ENCODE data around the gene CLSTN3.

Gene CLSTN3

DNA sequence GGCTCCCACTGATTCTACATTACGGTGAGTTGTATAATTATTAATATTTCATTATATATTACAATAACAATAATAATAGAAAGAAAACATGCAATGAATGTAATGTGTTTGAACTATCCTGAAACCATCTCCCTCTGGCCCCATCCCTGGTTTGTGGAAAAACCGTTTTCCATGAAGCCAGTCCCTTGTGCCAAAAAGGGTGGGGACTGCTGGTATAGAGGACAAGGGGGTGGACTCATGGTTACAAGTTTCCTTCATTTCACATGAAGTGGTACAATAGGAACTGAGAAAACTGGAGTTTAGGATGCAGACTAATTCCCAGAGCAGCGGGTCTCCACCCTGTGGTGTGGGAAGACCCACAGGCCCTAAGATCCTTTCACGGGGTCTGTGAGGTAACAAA is 18.1 kb upstream of the CLSTN3 start:
- peaks cover 0 to 27% (median 12%) of the 10 kb centered on the region in 4 donors for H3K4me1 ChIP-seq
- H3K4me3 ChIP-seq = no peak overlapping the region
- H3K9me3 ChIP-seq = no peaks in the 10 kb centered on the region
- TF ChIP-seq, protein P1, sequence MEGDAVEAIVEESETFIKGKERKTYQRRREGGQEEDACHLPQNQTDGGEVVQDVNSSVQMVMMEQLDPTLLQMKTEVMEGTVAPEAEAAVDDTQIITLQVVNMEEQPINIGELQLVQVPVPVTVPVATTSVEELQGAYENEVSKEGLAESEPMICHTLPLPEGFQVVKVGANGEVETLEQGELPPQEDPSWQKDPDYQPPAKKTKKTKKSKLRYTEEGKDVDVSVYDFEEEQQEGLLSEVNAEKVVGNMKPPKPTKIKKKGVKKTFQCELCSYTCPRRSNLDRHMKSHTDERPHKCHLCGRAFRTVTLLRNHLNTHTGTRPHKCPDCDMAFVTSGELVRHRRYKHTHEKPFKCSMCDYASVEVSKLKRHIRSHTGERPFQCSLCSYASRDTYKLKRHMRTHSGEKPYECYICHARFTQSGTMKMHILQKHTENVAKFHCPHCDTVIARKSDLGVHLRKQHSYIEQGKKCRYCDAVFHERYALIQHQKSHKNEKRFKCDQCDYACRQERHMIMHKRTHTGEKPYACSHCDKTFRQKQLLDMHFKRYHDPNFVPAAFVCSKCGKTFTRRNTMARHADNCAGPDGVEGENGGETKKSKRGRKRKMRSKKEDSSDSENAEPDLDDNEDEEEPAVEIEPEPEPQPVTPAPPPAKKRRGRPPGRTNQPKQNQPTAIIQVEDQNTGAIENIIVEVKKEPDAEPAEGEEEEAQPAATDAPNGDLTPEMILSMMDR (IDR thresholded peaks at IDR 0.05) = no peak
- H3K27ac ChIP-seq = no peak overlapping the region
- peak; percentile 24 to 34 for DNase-seq
- intact Hi-C loops (cut with DNase I; ENCODE audit: low total_unique reads) = loop anchor here (5.0 to 10.0 kb wide), 2 partner anchors 50 to 167 kb away; partner anchors contain the start of genes C12orf57, C1S and RNU7-1
- peaks cover 0 to 9% (median 4%) of the 10 kb centered on the region in 3 donors for H3K36me3 ChIP-seq
- no peaks in the 10 kb centered on the region for H3K27me3 ChIP-seq

DNA sequence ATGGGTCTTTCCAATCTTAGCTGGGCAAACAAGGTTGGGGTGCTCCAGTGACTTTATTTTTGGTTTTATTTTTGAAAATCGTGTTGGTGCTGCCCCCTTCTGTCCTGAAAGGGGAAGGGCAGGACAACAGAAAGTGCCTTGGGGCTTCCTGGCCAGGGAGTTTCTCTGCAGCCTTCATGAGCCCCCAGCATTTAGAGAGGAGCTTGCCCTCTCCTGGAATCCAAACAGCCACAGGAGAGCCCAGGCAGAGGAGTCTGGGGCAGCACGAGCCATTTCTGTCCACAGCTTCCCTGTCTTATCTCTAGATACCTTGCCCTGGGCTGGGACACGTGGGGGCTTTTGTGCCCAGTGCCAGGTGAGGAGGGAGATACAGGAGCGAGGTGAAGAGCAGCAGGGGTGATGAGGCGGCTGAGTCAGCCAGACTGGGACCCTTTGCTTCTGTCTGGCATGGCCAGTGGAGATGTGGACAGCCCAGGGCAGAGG is 16.7 kb upstream of the CLSTN3 start:
- Histone ChIP-seq H3K4me1 (peaks cover 0 to 18% (median 7%) of the 10 kb centered on the region in 4 donors), H3K4me3 (no peak overlapping the region), H3K36me3 (peaks cover 0 to 9% (median 4%) of the 10 kb centered on the region in 3 donors), H3K27ac (no peak overlapping the region), H3K27me3 (no peaks in the 10 kb centered on the region), H3K9me3 (no peaks in the 10 kb centered on the region)
- TF ChIP-seq, protein P1 (IDR thresholded peaks at IDR 0.05) = peak; percentile 82 to 83
- peak; percentile 19 to 62 for DNase-seq
- intact Hi-C loops (cut with DNase I; ENCODE audit: low total_unique reads) = loop anchor here (5.0 to 10.0 kb wide), 2 partner anchors 51 to 169 kb away; partner anchors contain the start of genes C12orf57, C1S and RNU7-1

DNA sequence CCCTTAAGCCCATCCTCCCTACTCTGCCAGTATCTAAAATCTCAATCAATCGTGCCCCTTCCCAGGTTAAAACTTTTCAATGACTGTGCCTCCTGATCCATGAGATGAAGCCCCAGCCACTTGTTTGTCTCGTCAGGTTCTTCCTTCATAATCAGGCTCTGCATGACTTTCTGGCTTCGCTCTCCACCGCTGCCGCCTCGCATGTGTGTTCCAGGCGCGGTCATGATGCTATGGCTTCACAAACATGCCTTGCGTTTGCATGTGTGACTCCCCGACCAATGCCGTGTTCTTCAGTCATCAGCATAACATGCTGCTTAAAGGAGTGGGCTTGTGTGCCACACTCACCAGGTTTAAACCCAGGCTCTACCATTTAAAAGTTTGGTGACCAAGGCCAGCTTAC is 16.2 kb upstream of the CLSTN3 start:
- Histone ChIP-seq H3K9me3 (no peaks in the 10 kb centered on the region), H3K27me3 (no peaks in the 10 kb centered on the region), H3K27ac (no peak overlapping the region), H3K4me1 (peaks cover 0 to 16% (median 7%) of the 10 kb centered on the region in 4 donors), H3K36me3 (peaks cover 0 to 9% (median 4%) of the 10 kb centered on the region in 3 donors), H3K4me3 (no peak overlapping the region)
- DNase-seq = peak; percentile 18 to 62
- intact Hi-C loops (cut with DNase I; ENCODE audit: low total_unique reads) = loop anchor here (5.0 to 10.0 kb wide), 2 partner anchors 52 to 169 kb away; partner anchors contain the start of genes C12orf57, C1S and RNU7-1
- TF ChIP-seq, protein P1 (IDR thresholded peaks at IDR 0.05) = no peak

DNA sequence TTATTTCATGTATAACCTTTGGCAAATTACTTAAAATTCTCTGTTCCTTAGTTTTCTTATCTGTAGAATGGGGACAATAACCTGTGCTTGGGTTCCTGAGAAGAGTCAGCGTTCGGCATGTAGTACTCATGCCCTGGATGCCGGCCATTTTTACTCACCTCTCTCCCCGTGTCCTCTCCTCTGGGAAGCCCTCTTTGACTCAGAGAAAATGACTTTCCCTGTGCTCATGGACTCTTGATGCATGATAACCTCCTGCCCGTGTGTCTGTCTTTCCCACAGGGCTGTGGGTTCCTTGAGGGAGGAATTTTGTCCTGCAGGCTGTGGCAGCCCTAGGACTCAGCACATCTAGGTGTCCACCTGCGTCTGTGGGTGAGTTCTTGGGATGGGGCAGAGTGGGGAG is 15.3 kb upstream of the CLSTN3 start:
- H3K4me1 ChIP-seq = peaks cover 0 to 7% (median under 1%) of the 10 kb centered on the region in 4 donors
- TF ChIP-seq, protein P1 (IDR thresholded peaks at IDR 0.05) = no peak
- no peak overlapping the region for H3K4me3 ChIP-seq
- H3K27me3 ChIP-seq = no peaks in the 10 kb centered on the region
- peak; percentile 13 to 45 for DNase-seq
- intact Hi-C loops (cut with DNase I; ENCODE audit: low total_unique reads) = loop anchor here (5.0 to 10.0 kb wide), 2 partner anchors 53 to 170 kb away; partner anchors contain the start of genes C12orf57, C1S and RNU7-1
- H3K9me3 ChIP-seq = no peaks in the 10 kb centered on the region
- H3K36me3 ChIP-seq = peaks cover 0 to 9% (median 4%) of the 10 kb centered on the region in 3 donors
- no peak overlapping the region for H3K27ac ChIP-seq

DNA sequence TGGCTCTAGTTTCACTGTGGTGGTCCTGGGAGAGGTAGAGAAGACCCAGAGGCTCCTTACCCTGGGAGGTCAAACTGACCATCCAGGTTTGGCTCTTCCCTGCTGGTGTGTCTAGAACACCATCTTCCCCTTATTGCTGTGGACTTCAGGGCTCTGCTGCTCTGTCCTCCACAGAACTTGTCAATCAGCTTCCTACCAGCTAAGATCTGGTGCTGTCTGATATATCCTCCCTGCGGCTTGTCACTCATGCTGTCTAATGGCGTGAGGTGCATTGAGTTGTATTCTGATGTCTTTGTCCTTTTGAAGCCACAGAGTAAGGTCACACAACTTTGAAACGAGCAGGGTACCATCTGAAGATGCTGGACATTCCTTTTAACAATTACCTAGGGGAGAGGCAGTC is 14.0 kb upstream of the CLSTN3 start:
- DNase-seq = peak in 1 of 2 donors; percentile 44
- TF ChIP-seq, protein P1 (IDR thresholded peaks at IDR 0.05) = no peak
- no peaks in the 10 kb centered on the region for H3K27me3 ChIP-seq
- H3K36me3 ChIP-seq = peaks cover 0 to 9% (median 4%) of the 10 kb centered on the region in 3 donors
- intact Hi-C loops (cut with DNase I; ENCODE audit: low total_unique reads) = loop anchor here (10.0 kb wide), 1 partner anchor 171 kb away; the partner anchor contains the start of genes C12orf57 and RNU7-1
- H3K9me3 ChIP-seq = no peaks in the 10 kb centered on the region
- H3K4me1 ChIP-seq = peaks cover 0 to 6% (median 0%) of the 10 kb centered on the region in 4 donors
- H3K4me3 ChIP-seq = no peak overlapping the region
- no peak overlapping the region for H3K27ac ChIP-seq

Measured in tibial artery (tissue), 4 donors.